ENCODE data around the gene PKN2.
A peak's percentile ranks its signal among the peaks of the same experiment; 100 is the strongest.
"Not testable (repeated sequence)": the region's sequence is repeated elsewhere in the genome, so short reads cannot be mapped to it uniquely, and the experiment has no call there.

Gene PKN2

DNA sequence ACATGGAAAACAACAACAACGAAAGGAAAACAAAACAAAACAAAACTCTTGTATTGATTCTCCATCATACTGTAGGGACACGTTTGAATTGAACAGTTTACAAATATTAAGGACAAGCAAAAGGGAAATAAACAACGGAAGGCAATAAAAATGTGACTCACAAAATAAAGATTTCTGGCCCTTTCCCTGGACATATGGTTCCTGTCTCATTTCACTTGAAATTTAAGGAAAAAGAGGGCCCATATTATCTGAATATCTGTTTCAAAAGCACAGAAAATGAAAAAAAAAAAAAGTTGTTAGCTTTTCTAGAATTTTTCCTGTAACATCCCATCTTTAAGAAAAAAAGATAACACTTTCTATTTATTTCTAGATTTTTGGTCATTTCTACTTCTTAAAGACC lies 3.6 kb upstream of the PKN2 start:
- no peak for DNase-seq

DNA sequence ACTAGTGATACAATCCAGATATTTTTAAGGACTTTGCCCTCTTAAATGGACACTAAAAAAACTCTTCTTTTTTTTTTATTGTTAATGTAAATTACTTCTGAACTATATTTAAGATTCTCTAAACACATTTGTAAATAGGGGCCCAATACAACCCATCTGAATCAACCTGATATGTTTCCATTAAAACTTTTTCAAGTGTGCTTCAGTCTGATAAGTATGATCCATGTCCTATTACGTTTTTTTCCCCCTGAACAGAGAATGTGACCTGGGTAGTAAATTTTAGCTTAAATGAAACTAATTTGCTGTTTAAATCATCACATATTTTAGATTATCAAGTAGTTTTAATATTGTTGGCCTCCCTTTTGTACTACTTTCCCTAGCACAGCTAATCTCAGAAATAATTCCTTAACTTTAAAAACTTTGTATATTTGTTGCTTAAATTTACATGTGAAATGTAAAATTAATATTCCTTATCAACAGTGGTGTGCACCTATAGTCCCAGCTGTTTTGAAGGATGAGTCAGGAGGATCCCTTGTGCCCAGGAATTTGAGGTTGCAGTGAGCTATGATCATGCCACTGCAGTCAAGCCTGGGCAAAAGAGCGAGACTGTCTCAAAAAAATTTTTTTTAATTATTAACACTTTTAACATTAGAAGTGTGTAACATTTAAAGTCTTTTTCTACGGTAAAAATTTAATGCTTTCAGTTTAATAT lies 3.0 kb upstream of the PKN2 start:
- no peak for DNase-seq

DNA sequence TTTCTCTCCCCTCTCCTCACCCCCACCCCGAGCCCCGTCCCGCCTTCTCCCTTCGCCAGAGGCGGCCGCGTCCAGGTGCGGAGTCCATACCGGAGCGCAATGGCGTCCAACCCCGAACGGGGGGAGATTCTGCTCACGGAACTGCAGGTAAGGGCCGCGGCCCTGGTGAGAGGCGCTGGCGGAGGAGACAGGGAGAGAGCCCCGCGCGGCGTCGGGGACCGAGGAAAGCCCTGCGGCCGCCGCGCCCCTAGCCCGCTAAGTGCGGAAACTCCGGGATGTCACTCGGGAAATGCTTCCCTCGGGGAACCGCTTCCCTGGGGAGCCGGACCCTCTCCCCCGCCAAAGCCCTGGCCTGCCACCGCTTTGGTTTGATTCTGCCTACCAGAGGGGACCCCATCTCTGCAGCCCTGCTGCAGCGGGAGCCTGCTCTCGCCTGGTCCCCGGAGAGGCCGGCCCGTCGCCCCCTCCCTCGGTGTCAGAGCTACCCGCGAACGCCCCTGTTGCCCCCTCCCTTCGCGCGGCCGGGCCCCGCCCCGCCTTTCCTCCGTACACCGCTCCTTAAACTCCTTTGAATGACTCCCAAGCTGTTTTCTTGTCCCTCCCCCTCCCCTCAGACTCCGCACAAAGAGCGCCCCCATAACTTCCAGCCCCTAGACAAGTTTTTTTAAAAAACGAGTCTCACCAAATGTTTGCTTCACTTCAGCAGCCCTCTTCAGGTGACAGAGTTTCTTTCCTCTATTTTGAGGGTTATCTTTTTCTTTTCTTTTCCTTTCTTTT lies 597 bp downstream of the PKN2 start:
- peak; percentile 74 for DNase-seq

- peak; percentile 43 for DNase-seq
Observed at GRCh38 chr1:88685259-88685620, 1.2 kb downstream of the PKN2 start.

GRCh38 chr1:88691540-88691939 lies 7.5 kb downstream of the PKN2 start:
- DNase-seq: no peak

DNA sequence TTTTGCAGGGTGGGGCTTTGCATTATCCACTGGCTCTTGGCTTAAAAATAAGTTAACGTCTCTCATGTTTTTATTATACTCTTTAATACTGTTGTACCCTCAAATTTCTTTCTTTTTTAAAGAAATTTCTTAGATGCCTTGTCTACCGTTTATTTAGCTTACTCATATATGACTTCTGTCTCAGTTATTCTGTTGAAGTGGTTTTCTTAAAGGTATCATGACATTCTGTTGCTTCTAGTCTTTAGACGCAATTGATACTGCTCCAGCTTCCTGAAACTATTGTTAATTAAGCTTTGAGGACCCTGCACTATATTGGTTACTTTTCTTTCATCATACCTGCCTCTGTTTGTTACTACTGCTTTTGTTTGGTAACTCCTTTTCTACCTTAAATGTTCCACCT lies 11.7 kb downstream of the PKN2 start:
- no peak for DNase-seq

DNA sequence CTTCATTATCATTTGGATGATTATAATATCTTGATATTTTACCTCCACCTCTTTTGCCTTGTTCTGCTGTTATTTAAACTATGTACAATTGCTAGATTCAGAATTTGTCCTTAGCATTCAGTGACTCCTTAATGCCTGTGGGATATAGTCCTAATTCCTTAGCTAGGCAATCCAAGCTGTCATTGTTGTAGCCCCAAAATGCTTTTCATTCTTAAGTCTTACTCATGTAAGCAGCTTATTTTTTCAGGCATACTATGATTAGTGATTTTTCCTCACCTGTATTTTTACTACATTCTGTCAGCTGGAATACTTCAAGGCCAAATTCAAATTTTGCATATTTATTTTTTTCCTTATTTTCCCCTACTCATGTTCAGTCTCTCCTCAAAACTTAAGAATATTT lies 13.4 kb downstream of the PKN2 start:
- no peak for DNase-seq

DNA sequence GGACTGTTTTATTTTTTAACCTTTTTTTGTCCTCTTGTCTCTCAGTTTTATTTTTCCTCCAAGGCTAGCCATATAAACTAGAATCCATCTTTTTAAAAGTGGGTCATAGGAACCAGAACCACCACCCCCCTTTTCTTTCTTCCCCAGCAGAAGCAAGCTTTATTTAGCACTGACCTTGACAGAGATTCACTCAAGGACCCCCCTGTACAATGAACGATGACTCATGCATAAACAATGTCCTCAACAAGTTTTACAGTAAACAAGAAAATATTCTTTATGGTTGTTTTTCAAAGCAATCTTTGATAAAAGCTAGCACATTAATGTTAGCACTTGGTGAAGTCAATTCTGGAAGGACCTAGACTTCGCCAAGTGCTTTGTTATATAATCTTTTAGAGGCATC lies 14.1 kb downstream of the PKN2 start:
- peak; percentile 51 for DNase-seq

GRCh38 chr1:88698764-88699163 lies 14.7 kb downstream of the PKN2 start:
- no peak for DNase-seq

GRCh38 chr1:88700425-88701013 lies 16.4 kb downstream of the PKN2 start:
- DNase-seq: peak; percentile 44

- DNase-seq: no peak
Observed at GRCh38 chr1:88701275-88701674, 17.2 kb downstream of the PKN2 start.

DNA sequence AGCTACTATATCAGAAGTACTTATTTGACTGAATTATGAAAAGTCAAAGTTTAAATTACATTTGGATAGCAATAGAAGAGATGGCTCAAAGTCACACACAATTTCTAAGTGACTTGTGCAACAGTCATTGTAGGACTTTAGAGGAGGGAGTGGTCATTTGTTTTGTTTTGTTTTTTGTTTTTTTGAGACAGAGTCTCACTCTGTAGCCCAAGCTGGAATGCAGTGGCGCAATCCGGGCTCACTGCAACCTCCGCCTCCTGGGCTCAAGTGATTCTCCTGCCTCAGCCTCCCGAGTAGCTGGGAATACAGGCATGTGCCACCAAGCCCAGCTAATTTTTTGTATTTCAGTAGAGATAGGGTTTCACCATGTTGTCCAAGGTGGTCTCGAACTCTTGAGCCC lies 17.7 kb downstream of the PKN2 start:
- not testable (repeated sequence) for DNase-seq

GRCh38 chr1:88708011-88708410 lies 23.9 kb downstream of the PKN2 start:
- DNase-seq: peak; percentile 84

DNA sequence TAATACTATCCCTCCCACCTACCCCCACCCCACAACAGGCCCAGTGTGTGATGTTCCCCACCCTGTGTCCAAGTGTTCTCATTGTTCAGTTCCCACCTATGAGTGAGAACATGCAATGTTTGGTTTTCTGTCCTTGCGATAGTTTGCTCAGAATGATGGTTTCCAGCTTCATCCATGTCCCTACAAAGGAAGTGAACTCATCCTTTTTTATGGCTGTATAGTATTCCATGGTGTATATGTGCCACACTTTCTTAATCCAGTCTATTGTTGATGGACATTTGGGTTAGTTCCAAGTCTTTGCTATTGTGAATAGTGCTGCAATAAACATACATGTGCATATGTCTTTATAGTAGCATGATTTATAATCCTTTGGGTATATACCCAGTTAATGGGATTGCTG lies 28.8 kb downstream of the PKN2 start:
- not testable (repeated sequence) for DNase-seq

- not testable (repeated sequence) for DNase-seq
Observed at GRCh38 chr1:88716571-88716970, 32.5 kb downstream of the PKN2 start.

- no peak for DNase-seq
Observed at GRCh38 chr1:88722492-88722891, 38.4 kb downstream of the PKN2 start.

DNA sequence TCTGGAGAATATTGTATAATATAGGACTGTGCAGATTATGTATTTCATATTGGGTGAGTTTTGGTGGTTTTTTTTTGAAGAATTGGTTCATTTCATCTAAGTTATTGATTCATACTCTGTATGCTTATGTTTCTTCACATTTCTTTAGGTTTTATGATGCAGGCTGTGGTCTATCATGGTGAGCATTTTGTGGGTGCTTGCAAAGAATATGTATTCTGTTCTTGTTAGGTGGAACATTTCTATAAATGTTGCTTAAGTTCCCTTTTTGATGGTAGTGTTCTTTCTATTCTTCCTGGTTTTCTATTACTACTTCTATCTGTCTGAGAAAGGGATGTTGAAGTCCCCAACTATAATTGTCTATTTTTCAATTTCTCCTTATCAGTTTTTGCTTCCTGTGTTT lies 42.6 kb downstream of the PKN2 start:
- DNase-seq: no peak

DNA sequence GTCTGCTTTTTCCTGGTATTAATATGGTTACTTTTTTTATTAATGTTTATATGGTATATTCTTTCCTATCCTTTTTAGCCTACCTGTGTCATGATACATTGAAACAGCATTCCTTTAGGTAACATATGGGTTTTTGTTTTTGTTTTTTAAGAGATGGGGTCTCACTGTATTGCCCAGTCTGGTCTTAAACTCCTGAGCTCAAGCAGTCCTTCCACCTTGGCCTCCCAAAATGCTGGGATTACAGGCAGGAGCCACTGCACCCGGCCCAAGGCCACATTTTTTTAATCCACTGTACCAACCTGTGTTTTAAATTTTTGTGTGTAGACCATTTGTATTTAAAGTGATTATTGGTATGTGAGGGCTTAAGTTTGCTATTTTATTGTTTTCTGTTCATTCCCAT lies 43.1 kb downstream of the PKN2 start:
- DNase-seq: no peak

GRCh38 chr1:88729297-88729696 lies 45.2 kb downstream of the PKN2 start:
- no peak for DNase-seq

DNA sequence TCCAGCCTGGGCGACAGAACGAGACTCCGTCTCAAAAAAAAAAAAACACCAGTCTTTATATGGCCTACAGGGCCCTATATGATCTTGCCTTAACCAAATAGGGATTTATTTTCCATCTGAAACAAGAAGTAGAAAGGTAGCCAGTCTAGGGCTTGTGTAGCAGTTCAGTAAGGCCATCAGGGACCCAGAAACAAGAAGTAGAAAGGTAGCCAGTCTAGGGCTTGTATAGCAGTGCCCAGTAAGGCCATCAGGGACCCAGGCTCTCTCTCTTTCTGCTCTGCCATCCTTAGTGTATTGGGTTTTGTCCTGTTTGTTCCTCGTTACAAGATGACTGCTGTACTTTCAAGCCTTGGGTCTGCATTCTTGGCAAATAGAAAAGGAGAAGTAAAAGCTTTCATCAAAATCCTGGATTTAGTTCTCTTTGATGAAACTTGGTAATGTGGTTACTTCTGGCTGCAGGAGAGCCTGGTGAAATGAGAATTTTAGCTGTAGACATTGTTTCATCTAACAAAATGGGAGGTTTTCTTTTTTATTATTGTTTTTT lies 46.1 kb downstream of the PKN2 start:
- DNase-seq: peak; percentile 36

DNA sequence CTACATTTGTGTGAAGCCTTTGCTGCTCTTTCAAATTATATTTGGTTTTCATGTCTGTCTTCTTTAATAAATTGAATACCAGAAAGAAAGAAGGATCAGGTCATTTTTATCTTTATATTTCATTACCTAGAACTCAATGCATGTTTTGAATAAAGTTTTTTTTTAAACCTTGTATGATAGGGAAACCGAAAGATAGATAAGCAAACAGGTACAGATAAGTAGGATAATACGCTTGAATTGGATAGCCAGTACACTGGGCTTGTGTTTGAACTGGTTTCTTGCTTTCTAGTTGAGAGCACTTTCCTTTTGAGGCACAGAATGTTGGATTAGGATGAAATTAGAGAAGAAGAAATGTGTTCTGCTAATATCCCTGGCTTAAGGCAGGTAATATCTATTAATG lies 46.9 kb downstream of the PKN2 start:
- peak; percentile 54 for DNase-seq

GRCh38 chr1:88731475-88732269 lies 47.6 kb downstream of the PKN2 start:
- DNase-seq: peak; percentile 64

GRCh38 chr1:88735382-88735781 lies 51.3 kb downstream of the PKN2 start:
- no peak for DNase-seq
